ENCODE measurements around the gene ACOT7.

DNA sequence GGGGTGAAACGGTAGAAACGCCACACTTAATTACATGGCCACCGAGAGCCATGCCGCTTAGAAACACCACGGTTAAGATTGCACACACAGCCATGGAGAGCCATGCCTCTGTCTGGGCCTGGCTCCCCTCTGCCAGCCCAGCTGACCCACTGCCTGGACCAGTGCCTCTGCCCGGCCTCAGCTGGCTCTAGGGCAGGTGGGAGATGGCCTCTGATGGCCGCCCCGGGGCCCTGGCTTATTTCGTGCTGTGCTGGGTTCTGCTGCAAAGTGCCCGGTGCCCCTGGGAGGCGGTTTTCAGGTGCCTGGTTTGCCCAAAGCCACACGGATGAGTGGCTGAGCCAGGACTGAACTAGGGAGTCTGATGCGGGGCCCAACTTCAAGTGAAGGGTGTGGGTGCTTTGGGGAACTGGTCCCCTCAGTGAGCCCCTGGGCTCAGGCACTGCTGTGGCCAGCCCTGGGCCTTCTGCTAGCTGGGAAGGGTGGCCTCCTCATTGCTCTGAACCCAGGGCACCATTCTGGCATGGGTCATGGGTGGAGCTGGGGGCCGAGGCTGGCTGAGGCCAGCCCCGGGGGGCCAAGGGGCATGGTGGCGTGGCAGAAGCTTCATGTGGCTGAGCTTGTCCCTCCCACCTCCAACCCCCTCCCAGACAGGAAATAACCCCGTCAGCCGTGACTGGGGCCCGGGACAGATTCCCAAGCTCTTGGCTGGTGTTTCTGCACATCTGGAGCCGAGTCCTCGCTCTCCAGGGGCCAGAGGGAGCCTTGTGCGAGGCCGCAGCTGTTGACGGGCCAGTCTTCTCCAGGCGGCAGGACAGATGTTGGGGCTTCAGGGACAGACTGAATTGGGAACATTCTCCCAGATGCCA lies 130.8 kb downstream of the ACOT7 start:
- TF ChIP-seq, protein P1, sequence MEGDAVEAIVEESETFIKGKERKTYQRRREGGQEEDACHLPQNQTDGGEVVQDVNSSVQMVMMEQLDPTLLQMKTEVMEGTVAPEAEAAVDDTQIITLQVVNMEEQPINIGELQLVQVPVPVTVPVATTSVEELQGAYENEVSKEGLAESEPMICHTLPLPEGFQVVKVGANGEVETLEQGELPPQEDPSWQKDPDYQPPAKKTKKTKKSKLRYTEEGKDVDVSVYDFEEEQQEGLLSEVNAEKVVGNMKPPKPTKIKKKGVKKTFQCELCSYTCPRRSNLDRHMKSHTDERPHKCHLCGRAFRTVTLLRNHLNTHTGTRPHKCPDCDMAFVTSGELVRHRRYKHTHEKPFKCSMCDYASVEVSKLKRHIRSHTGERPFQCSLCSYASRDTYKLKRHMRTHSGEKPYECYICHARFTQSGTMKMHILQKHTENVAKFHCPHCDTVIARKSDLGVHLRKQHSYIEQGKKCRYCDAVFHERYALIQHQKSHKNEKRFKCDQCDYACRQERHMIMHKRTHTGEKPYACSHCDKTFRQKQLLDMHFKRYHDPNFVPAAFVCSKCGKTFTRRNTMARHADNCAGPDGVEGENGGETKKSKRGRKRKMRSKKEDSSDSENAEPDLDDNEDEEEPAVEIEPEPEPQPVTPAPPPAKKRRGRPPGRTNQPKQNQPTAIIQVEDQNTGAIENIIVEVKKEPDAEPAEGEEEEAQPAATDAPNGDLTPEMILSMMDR (IDR thresholded peaks at IDR 0.05), result no peak
- no peak for TF ChIP-seq POLR2AphosphoS5 (IDR thresholded peaks at IDR 0.05)

All from esophagus muscularis mucosa (tissue), 3 donors.